Activated naive CD4-positive, alpha-beta T cell treated with anti-CD3 and anti-CD28 coated beads, Interleukin-2, amount 50 U/mL, for 72 hours (primary cell): Measurements from ENCODE around the gene PFKP. TPM values are rescaled to one million over a fixed set of nuclear protein-coding genes. Genes with fewer than 3 reads are reported as not detected.

Source experiments
- ATAC-seq, 2 donors: fragments of 150-1000 bp; cut with Tn5 transposase; 2 replicates each; pipeline ENCODE4 v1.10.0; 2021; ENCODE audit warnings: mild to moderate bottlenecking in 2 of 2, moderate library complexity in 2 of 2
- DNase-seq, 2 donors: peaks; one replicate each; pipeline ENCODE4 v3.0.0; 2021 to 2022; ENCODE audit warnings: low spot score in 2 of 2
- H3K27ac Mint-ChIP-seq, 2 donors: one replicate each; pipeline ENCODE4 v1.8.0; 2022; ENCODE audit warnings: mild to moderate bottlenecking in 2 of 2, mixed read lengths in 2 of 2
- H3K36me3 Mint-ChIP-seq, 2 donors: one replicate each; pipeline ENCODE4 v1.8.0; 2022; ENCODE audit warnings: mixed read lengths in 2 of 2
- H3K9me3 Mint-ChIP-seq, 2 donors: one replicate each; pipeline ENCODE4 v1.8.0; 2022; ENCODE audit warnings: mixed read lengths in 2 of 2
- total RNA-seq, 2 donors: library from RNA; stranded (reverse); gene quantifications; one replicate each; pipeline ENCODE4 v1.2.3, GENCODE V29; 2022

Gene PFKP
- total RNA-seq, 2 donors from 2014 or later: 63.7 to 258 TPM

- no peak overlapping the region for H3K27ac Mint-ChIP-seq
- ATAC-seq (no peak), DNase-seq (no peak)
- no peaks in the 10 kb centered on the region for H3K9me3 Mint-ChIP-seq
- peaks cover 50 to 69% of the 10 kb centered on the region in 2 donors for H3K36me3 Mint-ChIP-seq
Observed at GRCh38 chr10:3111621-3112163, 44.3 kb downstream of the PFKP start.

- DNase-seq: no peak
- ATAC-seq: no peak
- Mint-ChIP-seq H3K36me3 (peaks cover 52 to 71% of the 10 kb centered on the region in 2 donors), H3K9me3 (no peaks in the 10 kb centered on the region), H3K27ac (peak overlapping the region in 1 of 2 donors; percentile 69)
Observed at GRCh38 chr10:3113343-3113720, 46.0 kb downstream of the PFKP start.

- Mint-ChIP-seq H3K9me3 (no peaks in the 10 kb centered on the region), H3K36me3 (peaks cover 41 to 58% of the 10 kb centered on the region in 2 donors), H3K27ac (peak overlapping the region; percentile 69 to 95)
- no peak for ATAC-seq
- DNase-seq: no peak
Observed at GRCh38 chr10:3115685-3116084, 48.3 kb downstream of the PFKP start.

GRCh38 chr10:3116508-3117100, 49.3 kb downstream of the PFKP start:
- Mint-ChIP-seq H3K36me3 (peaks cover 33 to 54% of the 10 kb centered on the region in 2 donors), H3K9me3 (no peaks in the 10 kb centered on the region), H3K27ac (peak overlapping the region in 1 of 2 donors; percentile 68)
- ATAC-seq: no peak
- no peak for DNase-seq

GRCh38 chr10:3117486-3117885, 50.1 kb downstream of the PFKP start:
- DNase-seq (no peak), ATAC-seq (peak in 1 of 2 donors; percentile 4)
- Mint-ChIP-seq H3K9me3 (no peaks in the 10 kb centered on the region), H3K27ac (no peak overlapping the region), H3K36me3 (peaks cover 39 to 57% of the 10 kb centered on the region in 2 donors)

GRCh38 chr10:3118641-3119091, 51.3 kb downstream of the PFKP start:
- Mint-ChIP-seq H3K9me3 (no peaks in the 10 kb centered on the region), H3K36me3 (peaks cover 41 to 59% of the 10 kb centered on the region in 2 donors), H3K27ac (peak overlapping the region in 1 of 2 donors; percentile 84)
- ATAC-seq (no peak), DNase-seq (no peak)

DNA sequence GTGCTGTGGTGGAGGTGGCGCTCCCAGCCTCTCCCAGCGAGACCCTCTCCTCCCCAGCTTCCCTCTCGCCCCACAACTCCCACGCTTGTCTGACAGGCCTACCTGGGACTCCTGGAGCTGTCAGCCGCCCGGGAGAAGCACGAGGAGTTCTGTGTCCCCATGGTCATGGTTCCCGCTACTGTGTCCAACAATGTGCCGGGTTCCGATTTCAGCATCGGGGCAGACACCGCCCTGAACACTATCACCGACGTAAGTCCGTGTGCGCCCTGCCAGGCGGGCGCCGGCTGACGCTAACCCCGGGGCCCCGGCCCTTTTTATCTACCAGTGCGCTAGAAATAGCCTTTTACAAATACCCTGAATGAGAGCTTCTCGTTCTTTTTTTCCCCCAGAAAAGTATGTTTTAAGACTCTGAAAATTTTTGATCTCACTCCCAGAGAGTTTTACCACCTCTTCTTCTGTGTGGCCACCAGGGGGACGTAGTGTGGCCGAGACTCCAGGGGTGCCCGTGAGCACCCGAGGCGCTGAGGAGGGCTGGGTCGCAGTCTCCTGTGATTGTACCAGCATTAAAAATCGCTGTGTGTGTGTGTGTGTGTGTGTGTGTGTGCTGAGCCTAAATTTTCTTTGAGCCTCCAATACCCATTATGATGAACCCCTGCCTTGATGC, 52.6 kb downstream of the PFKP start:
- peak overlapping the region in 1 of 2 donors; percentile 29 for H3K27ac Mint-ChIP-seq
- ATAC-seq: no peak
- peak in 1 of 2 donors; percentile 20 for DNase-seq
- peaks cover 34 to 53% of the 10 kb centered on the region in 2 donors for H3K36me3 Mint-ChIP-seq
- H3K9me3 Mint-ChIP-seq: no peaks in the 10 kb centered on the region

- no peaks in the 10 kb centered on the region for H3K9me3 Mint-ChIP-seq
- DNase-seq: no peak
- ATAC-seq: no peak
- H3K27ac Mint-ChIP-seq: no peak overlapping the region
- H3K36me3 Mint-ChIP-seq: peaks cover 38 to 43% of the 10 kb centered on the region in 2 donors
Observed at GRCh38 chr10:3122034-3122433, 54.7 kb downstream of the PFKP start.

- no peak for ATAC-seq
- H3K9me3 Mint-ChIP-seq: no peaks in the 10 kb centered on the region
- peaks cover 40 to 42% of the 10 kb centered on the region in 2 donors for H3K36me3 Mint-ChIP-seq
- H3K27ac Mint-ChIP-seq: peak overlapping the region in 1 of 2 donors; percentile 65
- DNase-seq: no peak
Observed at GRCh38 chr10:3122486-3123205, 55.3 kb downstream of the PFKP start.

GRCh38 chr10:3123571-3124411, 56.4 kb downstream of the PFKP start:
- no peak for ATAC-seq
- no peak for DNase-seq
- no peaks in the 10 kb centered on the region for H3K9me3 Mint-ChIP-seq
- H3K27ac Mint-ChIP-seq: peak overlapping the region in 1 of 2 donors; percentile 55
- peaks cover 34 to 44% of the 10 kb centered on the region in 2 donors for H3K36me3 Mint-ChIP-seq

- Mint-ChIP-seq H3K27ac (peak overlapping the region; percentile 33 to 87), H3K9me3 (no peaks in the 10 kb centered on the region)
Observed at GRCh38 chr10:3124412-3125175, 57.2 kb downstream of the PFKP start.

DNA sequence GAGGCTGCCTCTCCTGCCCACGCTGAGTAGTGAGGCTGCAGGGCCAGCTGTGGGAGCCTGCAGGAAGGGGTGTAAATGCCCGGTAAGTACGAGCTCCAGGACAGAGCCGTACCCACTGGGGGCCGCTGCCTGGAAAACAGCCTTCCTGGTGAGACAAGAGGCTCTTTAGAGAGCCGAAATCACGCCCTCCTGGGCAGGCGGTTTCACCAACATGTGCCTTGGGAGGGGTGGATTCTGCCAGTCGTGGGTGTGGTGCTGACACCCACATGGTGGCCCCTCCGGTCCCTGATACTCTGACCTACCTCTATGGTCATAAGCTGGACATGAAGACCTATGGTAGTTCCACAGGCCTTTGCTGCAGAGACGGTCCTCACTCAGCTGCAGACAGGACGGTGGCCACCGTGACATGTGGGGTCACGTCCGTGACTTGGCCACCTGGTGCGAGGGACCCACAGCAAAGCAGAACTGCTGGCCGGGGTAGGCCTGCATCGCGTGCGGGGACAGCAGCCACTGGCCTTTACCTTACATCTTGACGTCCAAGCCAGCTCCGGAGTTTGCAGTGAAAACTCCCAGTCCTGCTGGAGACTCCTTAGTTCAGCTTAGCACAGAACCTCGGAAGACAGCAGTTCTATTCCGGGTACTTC, 58.3 kb downstream of the PFKP start:
- ATAC-seq: no peak
- no peak overlapping the region for H3K27ac Mint-ChIP-seq

More at GRCh38 chr10:3124412-3125175, 57.2 kb downstream of the PFKP start:
- ATAC-seq (no peak), DNase-seq (no peak)
- peaks cover 40 to 48% of the 10 kb centered on the region in 2 donors for H3K36me3 Mint-ChIP-seq

DNA sequence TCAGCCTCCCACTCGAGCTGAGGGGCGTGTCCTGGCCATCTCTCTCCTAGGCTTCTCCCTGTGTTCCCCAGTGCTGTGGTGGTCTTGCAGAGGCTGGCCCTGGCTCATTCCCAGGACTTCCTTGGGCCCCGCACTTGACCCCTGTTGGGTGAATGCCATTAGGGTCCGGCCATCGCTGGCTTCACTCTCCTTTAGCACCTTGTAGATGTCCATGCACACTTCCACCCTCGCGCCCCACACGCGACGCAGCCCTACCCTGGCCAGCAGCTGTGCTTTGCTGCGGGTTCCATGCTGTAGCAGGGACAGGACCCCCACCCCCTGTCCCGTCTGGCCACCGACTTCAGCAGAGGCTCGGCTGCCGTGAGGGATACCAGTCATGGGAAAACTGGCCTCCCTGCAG, 58.9 kb downstream of the PFKP start:
- Mint-ChIP-seq H3K9me3 (no peaks in the 10 kb centered on the region), H3K36me3 (peaks cover 37 to 48% of the 10 kb centered on the region in 2 donors), H3K27ac (peak overlapping the region in 1 of 2 donors; percentile 48)
- DNase-seq: no peak
- no peak for ATAC-seq

More for the DNA sequence above, 58.3 kb downstream of the PFKP start:
- no peak for DNase-seq
- no peaks in the 10 kb centered on the region for H3K9me3 Mint-ChIP-seq
- peaks cover 40 to 48% of the 10 kb centered on the region in 2 donors for H3K36me3 Mint-ChIP-seq

- ATAC-seq: no peak
- H3K9me3 Mint-ChIP-seq: no peaks in the 10 kb centered on the region
- no peak for DNase-seq
- peak overlapping the region in 1 of 2 donors; percentile 48 for H3K27ac Mint-ChIP-seq
- H3K36me3 Mint-ChIP-seq: peaks cover 38 to 48% of the 10 kb centered on the region in 2 donors
Observed at GRCh38 chr10:3126741-3127346, 59.5 kb downstream of the PFKP start.

DNA sequence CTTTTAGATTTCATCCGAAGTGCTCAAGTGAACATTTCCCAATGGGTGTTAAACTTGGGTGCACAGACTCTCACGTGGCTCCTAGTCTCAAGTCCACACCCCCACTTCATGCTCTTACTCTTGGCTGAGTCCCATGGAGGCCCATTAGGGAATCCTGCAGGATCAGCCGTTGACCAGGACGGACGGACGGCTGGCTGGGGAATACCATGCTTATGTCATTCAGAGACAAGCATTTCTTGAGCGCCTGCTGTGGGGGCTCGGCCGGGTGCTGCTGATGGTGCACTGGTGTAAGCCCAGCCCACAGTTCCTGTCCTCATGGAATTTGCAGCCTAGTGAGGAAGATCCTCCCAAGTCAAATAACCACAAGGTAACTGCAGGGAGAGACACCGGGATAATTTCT, 60.6 kb downstream of the PFKP start:
- no peak for DNase-seq
- no peak for ATAC-seq

More for the DNA sequence above, 60.6 kb downstream of the PFKP start:
- Mint-ChIP-seq H3K27ac (no peak overlapping the region), H3K9me3 (no peaks in the 10 kb centered on the region), H3K36me3 (peaks cover 37 to 38% of the 10 kb centered on the region in 2 donors)
